HG02840 (cell line): Measurements from ENCODE around the gene TMEM87A.
A peak's percentile ranks its signal among the peaks of the same experiment; 100 is the strongest.
"Not testable (repeated sequence)": the region's sequence is repeated elsewhere in the genome, so short reads cannot be mapped to it uniquely, and the experiment has no call there.

Source experiments
- ATAC-seq: cut with Tn5 transposase; IDR thresholded peaks from one replicate; pipeline ENCODE4 v1.9.1; 2021; ENCODE audit warnings: mild to moderate bottlenecking, moderate library complexity, moderate number of reproducible peaks; ENCODE audit not compliant: unreplicated experiment, low FRiP score

The TMEM87A gene

DNA sequence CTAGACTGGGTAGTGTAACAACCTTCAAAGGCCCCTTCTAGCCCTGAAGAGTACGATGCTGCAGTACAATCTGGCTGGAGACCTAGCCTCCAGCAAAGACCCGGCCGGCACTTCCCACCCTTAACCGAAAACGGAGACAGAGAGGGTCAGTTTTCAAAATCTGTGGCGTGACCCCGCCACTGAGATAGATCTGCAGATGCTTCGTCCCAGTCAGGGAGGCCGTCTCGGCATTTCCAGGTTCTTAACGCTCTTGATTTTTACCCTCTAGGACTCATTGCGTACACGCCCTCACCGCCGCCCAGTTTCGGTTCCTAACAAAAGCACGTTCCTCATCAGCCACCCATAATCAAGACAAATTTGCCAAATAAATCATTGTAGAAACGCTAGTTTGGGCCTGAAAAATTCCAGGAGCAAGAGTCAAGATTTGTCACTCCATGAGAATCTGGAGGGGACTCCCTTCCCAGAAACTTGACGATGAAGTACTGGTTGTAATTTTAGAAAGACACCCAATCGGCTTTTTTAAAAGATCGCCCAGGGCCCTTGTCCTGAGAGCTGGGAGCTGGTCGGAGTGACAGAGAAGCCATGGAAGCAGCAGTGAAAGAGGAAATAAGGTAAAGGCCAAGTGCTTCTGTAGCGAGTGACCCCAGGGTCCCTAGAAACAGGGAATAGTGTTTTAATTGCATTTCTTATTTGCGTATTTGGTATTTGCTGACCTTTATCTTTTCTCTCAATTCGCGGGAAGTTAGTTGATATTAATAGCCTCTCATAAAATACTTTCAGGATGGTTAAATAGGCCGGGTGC, 868 bp upstream of the TMEM87A start:
- peak; percentile 15 for ATAC-seq

DNA sequence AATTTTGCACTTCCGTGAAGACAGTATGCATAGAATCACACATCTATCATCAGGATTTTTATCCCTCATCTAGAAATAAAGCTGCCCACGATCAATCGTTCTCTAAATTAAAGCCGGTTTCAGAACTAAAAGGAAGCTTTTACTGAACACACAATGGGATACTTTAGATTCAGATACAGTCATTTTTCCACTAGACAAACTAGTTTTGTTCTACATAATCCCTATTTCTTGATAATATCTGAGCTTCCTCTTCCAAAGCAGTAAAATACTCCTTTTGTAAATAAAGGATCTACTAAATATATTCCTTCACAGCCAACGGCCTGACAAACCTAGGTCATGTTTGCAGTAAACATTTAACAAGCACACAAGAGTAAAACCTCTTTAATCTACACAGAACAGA, 2.2 kb downstream of the TMEM87A start:
- ATAC-seq: no peak

DNA sequence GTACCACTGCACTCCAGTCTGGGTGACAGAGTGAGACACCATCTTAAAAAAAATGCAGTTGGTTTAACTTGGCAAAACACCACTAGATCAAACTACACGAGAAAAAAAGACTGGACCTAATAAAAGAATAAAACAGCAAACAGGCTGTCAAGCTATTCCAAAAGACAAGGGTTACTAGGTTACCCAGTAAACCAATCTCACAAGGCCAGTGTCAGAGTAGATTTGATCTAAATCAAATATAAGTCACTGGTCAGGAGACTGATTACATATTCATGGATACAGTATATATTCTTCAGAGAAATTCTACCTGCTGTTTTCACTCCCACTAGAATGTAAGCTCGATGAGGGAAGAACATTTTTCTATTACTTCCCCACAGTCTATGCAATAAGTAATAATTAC, 2.7 kb downstream of the TMEM87A start:
- no peak for ATAC-seq

DNA sequence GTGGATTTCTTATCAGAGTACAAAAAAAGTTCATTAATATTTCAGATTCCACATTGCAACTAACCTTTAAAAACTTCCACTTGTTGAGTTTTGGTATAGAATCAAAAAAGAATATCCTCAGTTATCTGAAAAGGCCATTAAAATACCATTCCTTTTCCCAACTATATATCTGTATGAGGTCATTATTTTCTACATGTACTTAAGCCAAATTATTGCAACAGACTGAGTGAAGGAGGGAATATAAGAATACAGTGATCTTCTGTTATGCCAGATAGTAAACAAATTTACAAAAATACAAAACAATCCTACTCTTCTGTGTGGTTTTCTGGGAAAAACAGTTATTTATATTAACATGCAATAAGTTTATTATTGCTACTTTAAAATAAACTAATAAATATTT, 5.9 kb downstream of the TMEM87A start:
- ATAC-seq: no peak

DNA sequence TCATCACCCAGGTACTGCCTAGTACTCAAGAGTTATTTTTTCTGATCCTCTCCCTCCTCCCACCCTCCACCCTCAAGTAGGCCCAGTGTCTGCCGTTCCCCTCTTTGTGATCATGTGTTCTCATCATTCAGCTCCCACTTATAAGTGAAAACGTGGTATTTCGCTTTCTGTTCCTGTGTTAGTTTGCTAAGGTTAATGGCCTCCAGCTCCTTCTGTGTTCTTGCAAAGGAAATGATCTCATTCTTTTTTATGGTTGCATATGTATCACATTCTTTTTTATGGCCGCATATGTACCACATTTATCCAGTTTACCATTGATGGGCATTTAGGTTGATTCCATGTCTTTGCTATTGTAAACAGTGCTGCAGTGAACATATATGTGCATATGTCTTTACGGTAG, 8.4 kb downstream of the TMEM87A start:
- no peak for ATAC-seq

DNA sequence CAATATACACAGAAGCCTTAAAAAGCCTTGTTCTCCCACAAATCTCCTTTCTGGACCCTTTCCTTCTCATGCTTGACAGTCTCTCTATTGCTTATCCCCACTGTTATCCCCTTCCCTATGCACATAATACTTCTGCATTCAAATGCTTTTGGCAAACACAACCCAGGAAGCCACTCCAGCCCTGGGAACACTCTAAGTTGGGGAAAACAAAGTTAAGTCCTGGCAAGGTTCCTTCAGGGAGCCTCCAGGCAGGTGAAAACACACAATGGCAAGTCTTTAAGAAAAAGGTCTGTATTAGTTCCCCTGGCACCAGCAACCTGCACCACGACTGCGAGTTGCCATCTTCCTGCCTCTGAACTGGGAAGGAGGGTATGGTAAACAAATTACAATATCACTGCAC, 19.9 kb downstream of the TMEM87A start:
- ATAC-seq: no peak

DNA sequence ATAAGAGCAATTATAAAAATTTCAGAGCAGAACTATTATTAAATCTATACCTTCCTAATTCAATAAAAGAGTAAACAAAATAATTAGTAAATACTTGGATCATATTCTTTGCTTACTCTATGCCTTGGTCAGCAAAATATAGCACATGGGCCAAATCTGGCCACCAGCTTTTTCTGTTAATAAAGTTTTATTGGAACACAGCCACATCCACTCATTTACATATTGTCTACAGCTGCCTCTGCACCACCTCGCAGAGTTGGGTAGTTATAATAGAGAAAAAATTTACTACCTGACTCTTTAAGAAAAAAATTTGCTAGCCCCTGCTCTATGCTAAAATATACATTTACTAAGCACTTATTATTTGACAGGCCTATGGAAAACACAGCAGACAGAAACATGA, 32.4 kb downstream of the TMEM87A start:
- ATAC-seq: no peak

DNA sequence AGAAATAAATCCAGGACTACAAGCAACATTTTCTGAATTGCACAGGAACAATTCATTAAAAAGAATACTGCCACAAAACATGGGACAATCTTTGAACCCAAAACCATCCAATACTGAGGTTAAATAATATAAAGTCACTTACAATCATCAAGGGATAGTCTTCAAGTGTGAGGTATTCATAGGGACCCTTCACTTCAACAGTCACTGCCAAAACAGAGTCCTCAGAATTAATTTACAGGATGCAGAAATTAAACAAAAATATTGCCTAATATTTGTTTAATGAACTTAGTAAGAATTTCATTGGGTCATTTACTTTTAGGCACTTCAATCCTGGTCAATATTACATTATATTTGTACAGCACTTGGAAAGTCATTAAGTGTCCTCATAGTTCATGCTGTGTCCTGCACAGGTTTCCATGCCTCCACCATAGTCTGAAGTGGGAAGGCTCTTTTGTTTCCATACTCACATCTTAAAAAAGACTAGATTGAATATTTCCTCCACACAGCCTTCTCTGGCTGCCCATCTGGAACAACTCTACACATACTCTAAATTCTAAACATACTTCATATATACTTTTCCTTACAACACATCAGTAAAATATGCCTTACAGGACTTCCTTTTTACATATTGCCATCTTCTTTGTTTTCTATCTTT, 33.6 kb downstream of the TMEM87A start:
- ATAC-seq: no peak

DNA sequence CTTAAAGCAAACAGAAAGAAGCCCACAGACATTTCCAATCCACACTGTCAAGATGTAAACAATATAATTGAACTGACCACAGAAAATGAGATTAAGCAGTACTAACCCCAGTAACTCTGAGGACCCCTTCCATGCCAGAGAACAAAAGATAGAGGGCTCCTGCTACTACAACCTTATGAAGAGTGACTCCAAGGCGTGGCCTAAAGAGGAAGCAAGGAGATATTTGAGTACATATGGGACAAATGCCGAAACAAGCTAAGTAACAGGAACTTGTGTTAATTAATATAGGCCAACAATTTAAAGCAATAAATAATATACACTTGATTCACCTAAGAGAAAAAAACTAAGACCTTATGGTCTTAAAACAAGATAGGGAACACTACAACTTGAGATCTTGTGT, 40.1 kb downstream of the TMEM87A start:
- no peak for ATAC-seq

DNA sequence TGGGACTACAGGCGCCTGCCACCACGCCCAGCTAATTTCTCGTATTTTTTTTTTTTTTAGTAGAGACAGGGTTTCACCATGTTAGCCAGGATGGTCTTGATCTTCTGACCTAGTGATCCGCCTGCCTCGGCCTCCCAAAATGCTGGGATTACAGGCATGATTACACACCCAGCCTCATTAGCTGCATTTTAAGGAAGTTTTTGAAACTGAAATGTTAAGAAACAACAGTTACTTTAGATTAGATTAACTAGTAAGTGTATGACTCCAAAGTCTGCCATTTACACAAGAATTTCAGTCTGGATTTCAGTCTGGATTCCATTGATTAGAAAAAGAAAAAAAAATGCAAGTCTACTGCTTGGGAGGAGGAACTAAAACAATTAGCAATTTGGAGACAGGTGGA, 40.6 kb downstream of the TMEM87A start:
- ATAC-seq: no peak

DNA sequence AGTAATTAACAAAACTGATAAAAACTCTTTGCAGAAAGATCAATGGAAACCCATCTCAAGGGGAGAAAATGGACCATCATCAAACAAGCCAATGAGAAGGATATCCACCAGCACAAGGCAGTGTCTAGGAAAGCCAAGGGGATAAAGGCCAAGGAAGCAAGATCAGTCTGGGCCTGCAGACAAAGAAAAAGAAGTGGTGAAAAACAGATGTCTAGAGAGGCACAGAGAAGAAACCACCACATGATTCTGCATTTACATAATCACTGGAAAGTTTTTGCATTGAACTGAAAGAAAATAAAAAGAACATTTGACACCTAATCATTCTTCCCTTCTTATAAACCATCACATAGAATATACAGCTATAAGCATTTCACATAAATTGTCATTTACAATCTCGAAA, 42.1 kb downstream of the TMEM87A start:
- no peak for ATAC-seq

DNA sequence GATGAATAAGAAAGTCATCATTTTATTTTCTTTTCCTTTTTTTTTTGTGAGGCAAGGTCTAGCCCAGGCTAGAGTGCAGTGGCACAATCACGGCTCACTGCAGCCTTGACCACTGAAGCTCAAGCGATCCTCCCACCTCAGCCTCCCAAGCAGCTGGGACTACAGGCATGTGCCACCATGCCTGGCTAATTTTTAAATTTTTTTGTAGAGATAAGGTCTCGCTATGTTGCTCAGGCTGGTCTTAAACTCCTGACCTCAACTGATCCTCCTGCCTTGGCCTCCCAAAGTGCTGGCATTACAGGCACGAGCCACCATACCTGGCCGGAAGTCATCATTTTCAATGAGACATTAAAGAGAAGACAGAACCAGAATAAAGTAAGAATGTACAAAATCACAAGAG, 44.3 kb downstream of the TMEM87A start:
- ATAC-seq: not testable (repeated sequence)

DNA sequence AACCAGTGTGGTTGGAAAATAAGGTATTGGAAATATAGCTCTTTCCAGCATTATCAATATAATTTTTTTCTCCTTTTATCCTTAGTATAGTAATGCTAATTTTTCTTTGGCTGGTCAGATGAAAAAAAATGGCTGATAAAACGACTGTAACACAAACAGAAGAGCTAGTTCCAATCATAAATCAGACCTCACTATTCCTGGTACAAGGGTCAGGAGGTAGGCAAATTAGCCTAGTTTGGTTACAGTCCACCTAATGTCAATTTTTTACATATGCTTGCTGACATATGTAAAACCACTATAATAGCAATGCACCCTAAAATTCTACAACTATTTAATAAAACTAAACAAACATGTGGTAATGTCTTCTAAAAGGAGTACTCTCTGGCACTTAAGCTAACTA, 45.2 kb downstream of the TMEM87A start:
- ATAC-seq: no peak

DNA sequence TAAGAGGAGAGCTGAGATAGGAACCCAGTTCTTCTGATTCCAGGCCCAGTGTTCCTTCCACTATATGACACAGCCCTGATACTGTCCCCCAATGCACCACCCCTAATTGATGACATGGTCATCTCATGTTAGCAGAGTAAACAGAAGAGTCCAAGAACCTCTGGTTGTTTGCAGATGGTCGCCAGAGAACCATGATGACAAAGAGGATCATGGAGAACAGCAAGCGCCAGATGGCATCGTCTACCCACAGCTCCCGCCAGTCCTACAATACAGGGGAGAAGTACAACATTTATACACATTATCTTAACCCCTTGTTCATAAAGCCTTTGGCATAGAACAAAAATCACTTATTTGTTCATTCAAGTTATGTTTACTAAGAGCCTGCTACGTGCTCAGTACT, 46.6 kb downstream of the TMEM87A start:
- no peak for ATAC-seq

DNA sequence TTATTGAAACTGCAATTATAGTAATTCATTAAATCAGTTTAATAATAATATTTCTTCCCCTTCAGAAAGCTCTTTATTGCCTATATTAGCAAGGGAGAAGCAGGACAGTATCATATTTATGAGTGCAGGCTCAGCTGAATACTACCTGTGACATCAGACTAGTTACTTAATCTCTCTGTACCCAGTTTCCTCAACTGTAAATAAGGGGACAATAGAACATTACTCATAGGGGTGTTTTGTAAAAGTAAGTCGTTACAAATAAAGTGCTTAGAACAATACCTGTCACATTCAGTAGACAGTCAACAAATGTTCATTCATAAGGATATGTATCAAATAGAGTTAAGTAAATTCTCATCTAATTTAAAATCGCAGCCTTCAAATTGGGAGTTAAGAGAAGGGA, 53.0 kb downstream of the TMEM87A start:
- ATAC-seq: no peak

DNA sequence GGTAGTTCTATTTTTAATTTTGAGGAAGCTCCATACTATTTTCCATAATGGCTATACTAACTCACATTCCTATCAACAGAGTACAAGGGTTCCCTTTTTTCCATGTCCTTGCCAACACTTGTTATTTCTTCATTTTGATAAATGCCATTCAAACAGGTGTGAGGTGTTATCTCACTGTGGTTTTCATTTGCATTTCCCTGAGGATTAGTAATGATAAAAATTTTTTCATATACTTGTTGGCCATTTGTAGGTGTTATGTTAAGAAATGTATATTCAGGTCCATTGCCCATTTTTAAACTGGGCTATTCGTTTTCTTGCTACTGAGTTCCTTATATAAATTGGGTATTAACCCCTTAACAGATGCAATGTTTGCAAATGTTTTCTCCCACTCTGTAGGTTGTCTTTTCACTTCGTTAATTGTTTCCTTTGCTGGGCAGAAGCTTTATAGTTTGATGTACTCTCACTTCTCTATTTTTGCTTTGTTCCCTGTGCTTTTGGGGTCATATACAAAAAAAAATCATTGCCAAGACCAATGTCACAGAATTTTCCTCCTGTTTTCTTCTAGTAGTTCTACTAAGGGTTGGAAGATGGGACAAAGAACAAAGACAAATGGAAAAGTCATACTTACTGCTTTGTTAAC, 54.2 kb downstream of the TMEM87A start:
- ATAC-seq: no peak

DNA sequence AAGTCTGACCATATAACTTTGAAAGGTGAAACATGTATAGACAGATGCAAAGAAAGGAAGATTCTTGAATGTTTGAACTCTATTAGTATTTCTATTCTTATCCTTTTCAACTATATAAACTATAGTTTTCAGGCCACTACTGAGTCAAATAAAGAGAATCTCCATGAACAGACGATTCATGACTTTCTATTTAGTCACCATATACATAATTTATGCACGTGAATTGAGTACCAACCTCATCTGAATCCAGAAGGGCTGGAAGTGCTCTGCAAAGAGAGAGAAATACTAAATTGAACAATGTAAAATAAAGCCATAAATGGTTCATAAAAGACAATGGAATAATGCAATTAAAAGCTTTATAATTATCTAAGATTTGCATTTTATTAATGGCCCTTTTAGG, 55.7 kb downstream of the TMEM87A start:
- ATAC-seq: no peak

DNA sequence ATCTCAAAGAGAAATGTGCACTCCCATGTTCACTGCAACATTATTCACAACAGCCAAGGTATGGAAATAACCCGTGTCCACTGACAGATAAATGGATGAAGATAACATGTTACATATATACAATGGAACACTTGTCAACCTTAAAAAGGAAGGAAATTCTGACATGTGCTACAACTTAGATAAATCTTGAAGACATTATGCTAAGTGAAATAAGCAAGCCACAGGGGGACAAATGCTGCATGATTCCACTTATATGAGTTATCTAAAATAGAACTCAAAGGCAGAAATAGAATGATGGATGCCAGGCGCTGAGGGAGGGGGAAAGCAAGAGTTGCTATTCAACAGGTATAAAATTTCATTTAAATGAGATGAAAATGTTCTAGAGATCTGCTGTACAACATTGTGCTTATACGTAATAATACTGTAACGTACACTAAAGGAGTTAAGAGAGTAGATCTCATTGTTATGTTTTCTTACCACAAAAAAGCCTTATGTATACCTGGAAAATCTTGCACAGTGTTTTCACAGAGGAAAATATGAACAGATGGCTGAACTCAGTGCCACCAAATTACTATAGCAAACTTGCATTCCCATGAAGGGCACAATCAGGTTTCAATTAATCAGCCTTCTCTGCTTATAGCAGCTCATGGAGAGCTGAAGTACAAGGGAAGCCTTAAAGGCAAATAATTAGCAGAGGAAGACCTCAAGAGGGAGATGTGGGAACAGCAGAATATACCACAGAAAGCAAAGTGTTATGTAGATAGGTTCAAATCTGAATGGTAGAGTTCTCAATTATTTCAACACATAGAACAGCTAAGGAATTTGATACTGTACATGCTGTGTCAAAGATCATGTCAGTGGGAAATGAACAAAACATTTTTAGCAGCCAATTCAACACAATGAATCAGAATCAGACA, 57.1 kb downstream of the TMEM87A start:
- no peak for ATAC-seq

DNA sequence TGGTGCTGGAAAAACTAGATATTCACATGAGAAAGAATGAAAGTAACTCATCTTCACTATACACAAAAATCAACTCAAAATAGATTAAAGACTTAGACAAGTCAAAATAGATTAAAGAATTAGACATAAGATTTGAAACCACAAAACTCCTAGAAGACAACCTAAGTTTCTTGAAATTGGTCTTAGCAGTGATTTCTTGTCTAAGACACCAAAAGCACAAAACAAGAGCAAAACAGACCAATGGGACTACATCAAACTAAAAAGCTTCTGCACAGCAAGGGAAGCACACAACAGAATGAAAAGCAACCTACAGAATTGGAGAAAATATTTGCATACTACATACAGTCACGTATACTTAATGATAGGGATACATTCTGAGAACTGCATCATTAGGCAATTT, 58.6 kb downstream of the TMEM87A start:
- no peak for ATAC-seq

DNA sequence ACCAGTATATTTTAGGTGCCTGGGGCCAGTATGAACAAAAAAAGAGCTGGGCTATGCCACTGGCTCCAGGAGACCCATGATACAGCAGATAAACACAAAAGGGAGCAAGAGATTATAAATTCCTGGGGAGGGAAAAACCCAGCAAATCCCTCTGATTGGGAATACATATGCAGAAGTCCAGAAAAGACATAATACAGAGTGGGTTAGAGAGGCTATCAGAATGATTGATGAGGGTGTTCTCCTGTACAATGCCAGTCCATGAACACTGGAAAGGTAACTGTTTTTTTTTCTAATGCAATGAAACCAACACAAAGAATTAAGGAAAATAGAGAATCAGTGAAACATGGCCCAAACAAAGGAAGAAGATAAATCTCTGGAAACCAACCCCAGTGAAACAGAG, 59.7 kb downstream of the TMEM87A start:
- ATAC-seq: no peak

DNA sequence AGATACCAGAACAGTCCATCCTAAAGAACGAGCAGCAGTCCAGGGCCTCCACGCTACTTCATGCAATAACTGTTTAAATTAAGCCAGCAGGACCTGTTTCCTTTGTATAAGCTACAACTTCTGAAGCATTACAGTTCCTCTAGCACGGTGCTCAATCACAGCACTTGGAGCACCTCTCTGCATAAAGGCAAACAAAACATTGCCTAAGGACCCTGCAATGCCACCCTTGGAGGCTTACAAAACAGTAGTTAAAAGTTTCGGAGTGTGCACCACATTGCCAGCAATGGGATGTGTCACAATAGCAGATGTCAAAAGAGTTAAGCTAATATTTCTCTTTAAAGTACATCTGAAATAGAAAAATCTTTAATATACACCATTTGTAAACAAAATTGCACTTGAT, 62.5 kb downstream of the TMEM87A start:
- no peak for ATAC-seq
